CD4-positive, alpha-beta T cell treated with Interleukin-2 at 100 ng/mL for 4 hours (primary cell): ENCODE measurements around the gene NLRP9.

Source experiments
- DNase-seq: peaks from one replicate; pipeline ENCODE4 v3.0.0-alpha.2; 2020; ENCODE audit warnings: low spot score

NLRP9 gene

DNA sequence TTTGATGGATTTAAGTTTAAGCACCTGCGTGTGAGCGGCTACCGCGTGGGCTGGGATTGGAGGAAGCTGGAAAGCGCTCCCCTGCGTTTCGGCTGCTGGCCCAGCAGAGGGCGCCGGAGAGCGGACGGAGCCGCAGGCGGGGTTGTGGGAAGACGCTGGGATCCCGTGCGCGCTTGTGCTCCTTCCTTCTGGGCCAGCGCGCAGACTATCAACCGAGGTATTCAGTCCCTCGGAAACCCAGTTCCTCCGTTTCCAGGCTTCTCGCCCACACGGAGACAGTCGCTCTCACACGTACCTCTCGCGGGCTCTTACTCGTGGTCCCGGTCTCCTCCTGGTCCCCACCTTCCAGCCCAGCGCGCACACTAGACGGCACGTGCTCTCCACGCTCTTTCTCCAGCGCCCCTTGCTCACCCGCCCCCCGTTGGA is 34.4 kb downstream of the NLRP9 start:
- peak; percentile 31 for DNase-seq

DNA sequence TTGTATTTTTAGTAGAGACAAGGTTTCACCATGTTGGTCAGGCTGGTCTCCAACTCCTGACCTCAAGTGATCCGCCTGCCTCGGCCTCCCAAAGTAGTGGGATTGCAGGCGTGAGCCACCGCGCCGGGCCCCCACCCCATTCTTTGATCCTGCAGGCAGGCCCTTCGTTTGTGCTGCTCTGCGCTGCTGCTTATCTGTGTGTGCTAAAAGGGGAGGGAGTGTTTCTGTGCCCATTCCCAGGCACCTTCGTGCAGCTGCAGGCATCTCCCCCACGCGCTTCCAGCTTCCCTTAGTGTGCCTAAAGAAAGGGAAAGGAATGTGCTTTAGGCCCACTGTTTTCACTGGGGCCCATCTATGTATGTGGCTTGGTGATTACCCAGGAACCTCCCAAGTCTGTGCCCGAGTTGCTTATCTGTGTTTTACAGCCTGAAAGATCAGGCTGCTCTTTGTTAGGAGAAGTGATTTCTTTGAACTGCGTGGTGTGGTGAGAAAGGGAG is 36.0 kb downstream of the NLRP9 start:
- DNase-seq = no peak

DNA sequence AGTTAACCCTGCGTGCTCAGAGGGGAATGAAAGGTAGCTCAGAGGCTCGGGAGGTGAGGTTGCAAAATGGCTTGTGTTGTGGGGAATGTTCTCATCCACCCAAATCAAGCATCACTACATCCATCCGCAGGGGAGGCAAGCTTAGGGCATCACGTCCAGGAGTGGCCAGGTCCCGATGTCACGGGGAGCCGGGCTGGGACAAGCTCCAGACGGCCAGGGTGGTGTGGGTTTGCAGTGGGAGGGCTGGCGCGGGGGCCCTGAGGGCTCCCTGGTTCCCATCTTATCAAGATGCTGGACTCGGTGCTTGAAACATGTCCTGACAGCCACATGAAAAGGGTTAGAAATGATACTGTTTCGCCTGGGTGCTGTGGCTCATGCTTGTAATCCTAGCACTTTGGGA is 37.4 kb downstream of the NLRP9 start:
- DNase-seq = no peak

DNA sequence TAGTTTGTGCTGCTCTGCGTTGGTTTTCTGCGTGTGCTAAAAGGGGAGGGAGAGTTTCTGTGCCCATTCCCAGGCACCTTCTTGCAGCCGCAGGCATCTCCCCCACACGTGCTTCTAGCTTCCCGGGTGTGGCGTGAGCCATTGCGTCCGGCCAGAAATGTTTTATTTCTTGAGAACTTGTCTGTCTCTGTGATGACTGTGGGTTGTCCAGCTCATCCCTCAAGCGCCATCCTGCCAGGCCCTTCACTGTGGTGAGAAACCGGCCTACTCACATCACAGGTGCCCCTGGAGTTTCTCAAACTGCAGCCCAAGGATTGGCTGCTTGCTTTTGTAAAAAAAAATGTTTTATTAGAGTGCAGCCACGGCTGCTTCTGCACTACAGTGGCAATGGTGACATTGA is 39.0 kb downstream of the NLRP9 start:
- DNase-seq = no peak

DNA sequence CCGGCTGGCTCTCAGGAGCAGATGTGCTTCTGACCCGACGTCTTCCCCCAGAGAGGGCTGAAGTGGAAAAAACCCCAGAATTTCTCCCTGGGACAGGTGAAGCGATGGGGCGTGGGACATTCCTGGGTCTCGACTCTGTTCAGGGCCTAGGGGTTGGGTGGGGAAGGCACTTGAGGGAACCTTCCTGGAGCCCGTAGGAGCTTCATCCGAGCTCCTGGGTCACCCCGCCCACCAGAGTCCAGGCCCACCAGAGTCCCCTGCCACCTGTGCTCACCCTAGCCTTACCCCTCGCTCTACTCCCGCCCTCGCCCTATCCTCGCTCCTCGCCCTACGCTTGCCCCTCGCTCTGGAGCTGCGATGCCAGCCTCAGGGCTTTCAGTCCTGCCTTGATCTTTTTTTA is 39.9 kb downstream of the NLRP9 start:
- DNase-seq = no peak

DNA sequence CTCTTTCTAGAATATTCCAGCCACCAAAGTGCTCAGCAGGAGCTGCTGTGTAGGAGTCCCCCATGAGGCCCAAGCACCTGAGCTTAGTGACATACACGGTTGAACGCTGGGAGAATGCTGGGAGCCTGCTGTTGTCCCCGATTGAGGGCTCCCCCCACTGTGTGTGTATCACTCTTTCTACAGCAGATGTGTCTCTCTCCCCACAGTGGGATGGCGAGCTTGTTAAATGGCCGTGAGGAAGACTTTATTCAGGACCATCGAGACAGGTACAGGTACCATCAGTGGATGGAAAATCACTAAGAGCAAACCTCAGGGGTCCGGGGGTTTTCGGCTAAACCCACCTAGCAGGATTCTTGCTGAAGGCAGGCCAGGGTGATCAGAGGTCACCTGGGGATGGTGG is 40.5 kb downstream of the NLRP9 start:
- DNase-seq = no peak

DNA sequence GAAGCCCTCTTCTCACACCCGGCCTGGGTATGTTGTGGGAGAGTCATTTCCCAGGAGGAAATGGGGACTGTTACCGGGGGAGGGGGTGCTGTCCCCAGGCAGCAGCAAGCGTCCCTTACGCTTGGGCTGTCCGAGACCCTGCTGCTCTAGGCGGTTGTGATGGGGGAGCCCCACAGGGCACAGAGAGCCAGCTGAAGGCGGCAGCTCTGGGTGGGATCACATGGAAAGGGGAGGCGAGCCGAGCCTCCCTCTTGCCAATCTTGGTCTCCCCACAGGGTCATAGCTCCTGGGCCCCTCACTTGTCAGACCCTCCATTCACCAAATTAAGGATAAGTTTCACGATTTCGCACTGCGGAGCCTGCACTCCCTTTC is 41.1 kb downstream of the NLRP9 start:
- DNase-seq = no peak

DNA sequence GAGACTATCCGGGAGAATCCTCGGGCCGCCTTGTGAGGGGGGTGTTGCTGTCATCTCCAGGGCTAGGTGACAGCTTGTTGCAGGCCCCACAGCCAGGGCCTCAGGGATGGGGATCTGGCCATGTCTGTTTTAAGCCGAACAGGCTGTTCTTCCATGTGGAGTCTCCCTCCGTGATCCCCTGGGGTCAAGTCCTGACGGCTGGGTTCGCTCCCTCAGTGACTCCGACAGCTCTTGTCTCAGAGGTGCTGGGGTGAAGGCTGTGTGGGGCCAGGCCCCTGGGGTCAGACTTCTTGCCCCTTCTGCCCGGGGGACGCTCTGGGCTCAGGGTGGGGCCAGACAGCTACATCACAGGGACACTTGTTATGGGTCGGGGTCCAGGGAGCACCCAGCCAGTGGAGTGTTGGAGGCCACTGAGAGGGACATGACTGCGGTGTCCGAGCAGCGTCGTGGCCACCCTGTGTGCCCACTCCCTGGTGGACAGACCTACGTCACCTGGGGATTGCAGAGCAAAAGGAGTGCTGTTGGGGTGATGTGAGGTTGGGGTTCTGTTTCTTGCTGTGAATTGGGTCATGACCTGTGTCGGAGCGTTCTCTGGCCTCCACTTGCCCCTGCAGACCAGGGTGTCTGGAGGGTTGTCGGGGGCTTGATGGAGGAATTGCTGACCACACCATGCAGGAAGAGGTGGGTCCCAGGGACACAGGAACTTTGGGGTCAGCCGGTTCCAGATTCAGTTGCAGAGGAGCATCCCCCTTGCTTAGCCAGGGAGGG is 41.7 kb downstream of the NLRP9 start:
- DNase-seq = no peak

DNA sequence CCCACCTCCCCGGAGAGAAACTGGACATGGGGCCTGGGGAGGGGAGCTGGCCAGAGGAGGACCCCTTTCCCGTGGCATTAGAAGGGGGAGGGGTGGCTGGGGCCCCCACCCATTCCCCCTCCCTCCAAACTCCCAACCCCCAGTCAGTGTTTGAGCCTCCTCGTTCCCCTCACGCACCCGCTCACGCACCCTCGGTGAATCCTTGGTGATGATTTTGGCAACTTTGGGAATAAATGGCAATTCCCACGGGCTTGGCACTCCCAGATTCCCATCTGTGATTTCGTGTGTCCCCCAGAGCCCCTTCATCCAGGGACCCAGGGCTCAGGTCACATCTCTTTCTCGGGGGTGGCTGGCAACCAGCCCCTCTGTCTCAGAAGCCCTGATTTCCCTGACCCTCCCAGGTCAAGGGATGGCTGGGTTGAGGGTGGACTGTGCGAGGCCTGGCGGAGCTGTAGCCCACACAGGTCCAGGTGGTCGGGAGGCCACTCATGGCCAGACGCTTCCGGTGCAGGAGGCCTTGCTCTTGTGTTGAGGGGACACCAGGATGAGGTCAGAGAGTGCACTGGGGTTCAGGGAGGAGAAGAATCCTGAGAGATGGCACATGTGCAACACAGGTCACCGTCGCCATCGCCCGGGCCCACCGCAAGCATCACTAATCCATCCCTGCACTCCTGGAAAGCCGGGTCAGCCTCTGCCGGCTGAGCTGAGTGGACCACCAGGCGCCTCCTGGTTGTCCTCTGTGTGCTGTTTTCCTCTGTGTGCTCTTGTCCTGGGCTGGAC is 42.5 kb downstream of the NLRP9 start:
- DNase-seq = no peak

DNA sequence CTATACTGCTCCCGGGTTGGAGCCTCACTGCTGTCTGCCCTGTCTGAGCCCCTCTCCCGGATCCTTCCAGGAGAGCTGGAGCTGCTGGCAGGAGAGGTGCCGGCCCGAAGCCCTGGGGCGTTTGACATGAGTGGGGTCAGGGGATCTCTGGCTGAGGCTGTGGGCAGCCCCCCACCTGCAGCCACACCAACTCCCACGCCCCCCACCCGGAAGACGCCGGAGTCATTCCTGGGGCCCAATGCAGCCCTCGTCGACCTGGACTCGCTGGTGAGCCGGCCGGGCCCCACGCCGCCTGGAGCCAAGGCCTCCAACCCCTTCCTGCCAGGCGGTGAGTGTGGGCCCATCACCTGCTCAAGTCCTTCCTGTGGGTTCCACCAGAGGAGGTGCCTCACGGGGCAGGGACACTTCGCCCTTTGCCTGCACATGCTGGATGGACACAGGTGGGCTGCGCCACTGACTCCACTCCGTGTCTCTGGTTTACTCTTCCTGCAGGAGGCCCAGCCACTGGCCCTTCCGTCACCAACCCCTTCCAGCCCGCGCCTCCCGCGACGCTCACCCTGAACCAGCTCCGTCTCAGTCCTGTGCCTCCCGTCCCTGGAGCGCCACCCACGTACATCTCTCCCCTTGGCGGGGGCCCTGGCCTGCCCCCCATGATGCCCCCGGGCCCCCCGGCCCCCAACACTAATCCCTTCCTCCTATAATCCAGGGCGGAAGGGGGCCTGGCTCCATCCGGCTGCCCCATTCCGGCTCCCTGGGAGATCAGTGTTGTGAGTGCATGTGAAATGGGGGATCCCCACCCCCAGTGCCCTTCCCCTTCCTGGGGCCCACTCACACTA is 43.3 kb downstream of the NLRP9 start:
- DNase-seq = no peak

DNA sequence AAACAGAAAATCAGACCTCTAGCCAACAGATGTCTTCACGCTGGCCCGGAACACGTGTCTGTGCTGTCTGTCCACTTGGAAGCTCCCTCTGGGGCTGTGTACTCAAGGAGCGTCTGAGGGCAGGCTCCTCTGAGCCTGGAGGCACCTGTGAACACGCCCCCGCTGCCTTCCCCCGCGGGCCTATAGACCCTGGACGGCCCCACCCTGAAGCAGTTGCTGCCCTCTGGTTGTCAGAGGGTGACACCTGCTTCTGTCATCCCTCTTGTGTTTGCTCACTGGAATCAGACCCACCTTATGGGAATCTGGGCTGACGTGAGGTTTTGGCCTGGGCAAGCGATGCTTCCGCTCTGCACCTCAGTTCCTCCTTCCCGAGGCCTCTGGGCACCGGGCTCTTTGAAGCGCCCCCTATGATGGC is 44.0 kb downstream of the NLRP9 start:
- no peak for DNase-seq

DNA sequence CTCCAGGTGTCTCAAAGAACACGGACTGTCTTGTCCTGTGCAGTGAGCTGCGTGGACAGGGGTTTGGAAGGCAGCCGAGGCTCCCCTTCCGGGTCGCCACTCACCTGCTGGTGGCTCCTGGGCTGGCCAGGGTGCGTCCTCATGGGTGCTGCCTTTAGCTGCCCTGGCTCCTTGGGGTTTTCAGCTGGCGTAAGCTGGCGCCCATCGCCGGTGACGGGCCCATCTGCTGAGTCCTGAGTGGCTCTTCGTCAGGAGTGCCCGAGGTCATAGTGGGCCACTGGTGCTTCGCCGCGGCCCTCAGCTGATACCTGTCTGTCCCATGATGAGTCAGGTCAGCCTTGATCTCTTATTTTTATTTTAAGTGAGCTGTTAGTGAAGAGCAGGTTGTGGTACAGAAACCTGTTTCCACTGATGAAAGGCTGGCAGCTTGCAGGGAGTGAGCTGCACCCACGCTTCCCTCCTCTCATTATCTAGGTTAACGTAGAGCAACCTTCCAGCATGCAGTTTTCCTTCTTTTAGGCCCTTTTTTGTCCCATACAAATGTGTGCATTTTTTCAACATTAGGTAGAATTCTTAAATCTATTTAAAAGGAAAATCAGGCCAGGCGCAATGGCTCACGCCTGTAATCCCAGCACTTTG is 44.7 kb downstream of the NLRP9 start:
- no peak for DNase-seq

DNA sequence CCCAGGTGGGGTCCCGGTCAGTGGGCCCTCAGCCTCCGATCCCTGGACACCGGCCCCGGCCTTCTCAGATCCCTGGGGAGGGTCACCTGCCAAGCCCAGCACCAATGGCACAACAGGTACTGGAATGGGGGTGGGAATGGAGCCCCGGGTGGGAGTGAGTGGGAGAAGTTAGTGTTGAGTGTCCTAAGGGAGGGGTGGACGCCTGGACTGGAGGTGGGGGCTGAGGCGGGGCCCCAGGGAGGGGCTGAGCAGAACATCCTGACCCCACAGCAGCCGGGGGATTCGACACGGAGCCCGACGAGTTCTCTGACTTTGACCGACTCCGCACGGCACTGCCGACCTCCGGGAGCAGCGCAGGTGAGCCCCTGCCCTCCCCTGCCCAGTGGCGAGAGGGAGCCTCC is 45.5 kb downstream of the NLRP9 start:
- no peak for DNase-seq

DNA sequence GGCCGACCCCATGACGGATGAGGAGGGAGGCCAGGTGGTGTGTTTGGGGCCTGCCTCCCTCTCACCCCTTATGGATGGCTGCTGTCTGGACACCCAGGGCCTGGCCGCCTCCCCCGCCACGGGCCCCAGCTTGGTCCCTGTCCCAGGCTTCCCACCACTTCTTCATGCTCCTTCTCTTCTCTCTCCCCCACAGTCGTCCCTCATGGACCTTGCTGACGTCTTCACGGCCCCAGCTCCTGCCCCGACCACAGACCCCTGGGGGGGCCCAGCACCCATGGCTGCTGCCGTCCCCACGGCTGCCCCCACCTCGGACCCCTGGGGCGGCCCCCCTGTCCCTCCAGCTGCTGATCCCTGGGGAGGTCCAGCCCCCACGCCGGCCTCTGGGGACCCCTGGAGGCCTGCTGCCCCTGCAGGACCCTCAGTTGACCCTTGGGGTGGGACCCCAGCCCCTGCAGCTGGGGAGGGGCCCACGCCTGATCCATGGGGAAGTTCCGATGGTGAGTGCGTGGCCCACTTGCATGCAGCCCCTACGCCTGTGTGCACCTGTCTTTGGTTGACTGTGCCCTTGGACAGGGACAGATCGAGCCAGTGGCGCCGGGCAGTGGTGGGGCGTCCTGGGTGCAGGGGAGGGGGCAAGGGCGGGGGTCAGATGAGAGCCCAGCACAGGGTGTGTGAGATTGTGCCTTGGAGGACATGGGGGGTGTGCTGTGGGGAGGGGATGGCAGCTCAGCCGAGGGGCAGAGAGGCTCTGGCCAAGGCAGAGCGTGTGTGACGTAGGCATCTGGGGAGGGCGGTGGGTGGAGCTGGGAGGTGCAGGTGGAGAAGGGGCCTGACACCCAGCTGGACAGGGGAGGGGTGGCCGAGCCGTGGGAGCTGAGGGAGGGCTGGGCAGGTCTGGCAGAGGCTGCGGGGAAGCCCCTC is 46.4 kb downstream of the NLRP9 start:
- no peak for DNase-seq

DNA sequence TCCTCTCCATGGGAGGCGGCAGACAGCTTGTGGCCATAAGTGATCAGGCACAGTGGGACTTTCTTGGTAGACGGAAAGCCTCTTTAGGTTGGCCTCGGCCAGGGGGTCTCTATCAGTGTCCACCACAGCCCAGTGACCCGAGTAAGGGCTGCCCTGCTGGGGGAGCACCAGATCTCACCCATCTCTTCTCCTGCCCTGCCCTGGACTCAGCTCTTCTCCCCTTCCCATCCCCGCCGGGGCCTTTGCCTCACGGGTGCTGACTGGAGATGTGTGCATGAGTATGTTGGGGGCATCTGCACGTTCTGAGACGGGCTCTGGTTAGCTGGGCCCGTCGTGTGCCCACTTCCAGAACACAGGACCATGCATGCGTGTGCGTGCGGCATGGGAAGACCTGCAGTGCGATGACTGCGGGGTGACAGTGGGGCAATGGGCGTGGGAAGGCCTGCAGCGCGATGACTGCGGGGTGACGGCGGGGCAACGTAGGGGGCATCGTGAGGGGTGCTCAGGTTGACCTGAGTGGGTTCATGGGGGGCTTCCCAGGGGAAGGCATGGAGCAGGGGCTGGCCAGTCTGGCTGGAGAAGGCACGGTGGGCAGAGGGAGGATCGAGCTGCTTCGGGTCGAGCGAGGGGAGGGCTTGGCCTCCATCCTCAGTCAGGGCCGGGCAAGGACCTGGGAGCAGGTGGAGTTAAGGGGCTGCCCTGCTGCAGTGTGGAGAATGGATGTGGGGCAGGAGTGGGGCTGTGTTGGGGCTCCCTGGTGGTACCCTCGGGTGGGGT is 47.2 kb downstream of the NLRP9 start:
- no peak for DNase-seq

DNA sequence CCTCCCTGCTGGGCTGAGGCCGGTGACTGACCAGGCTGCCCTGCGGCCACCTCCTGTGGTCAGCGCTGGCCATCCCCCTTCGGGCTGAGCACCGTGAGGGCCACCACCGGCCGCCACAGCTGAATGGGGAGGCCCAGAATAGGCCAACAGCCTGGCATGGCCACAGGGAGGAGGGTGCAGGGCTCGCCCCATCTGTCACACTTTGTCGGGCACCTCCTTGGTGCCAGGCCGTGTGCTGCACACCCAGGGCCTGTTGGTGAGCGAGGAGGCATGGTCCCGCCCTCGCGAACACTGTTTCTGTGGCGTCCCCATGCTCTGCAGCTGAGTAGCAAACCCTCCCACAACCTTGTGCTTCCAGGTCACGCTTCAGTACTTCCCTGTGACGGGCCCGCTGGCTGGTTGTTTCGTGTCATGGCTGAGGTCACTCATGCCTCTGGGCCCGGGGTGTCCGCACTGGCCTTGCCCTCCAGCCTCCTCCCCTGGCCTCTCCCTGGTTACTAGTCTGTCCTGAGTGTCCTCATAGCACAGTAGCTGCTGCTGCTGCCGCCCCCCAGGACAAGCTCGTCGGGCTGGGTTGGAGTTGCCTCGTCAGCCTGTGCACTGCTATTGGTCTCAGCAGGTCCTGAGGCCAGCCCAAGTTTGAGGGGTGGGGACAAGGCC is 48.0 kb downstream of the NLRP9 start:
- no peak for DNase-seq

DNA sequence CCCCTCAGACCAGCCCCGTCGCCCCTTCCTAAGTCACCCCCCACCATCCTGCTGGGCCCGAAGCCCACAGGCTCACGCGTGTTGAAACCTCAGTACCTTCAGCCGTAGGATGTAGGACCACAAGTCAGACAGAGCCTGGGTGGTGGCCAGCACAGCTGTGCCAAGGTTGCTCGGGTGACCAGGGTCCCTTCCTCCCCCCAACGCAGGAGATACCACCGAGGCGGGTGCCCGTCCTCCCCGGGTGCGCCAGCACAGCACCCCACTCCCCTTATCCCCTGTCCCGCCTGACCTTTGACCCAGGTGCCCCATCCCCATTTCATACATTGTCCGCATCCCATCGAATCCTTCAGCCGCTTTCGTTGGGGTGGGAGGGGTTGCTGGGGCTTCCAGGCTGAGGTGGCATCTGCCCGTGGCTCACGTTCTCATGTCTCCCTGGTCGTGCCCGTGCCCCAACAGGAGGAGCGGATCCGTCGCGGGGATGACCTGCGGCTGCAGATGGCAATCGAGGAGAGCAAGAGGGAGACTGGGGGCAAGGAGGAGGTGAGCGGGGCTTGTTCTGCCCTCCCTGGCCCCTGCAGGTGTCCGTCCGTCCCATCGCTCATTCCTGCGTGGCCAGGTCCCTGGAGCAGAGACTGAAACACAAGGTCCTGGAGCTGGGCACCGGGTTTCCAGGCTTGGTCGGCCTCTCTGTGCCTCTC is 48.6 kb downstream of the NLRP9 start:
- DNase-seq = no peak

DNA sequence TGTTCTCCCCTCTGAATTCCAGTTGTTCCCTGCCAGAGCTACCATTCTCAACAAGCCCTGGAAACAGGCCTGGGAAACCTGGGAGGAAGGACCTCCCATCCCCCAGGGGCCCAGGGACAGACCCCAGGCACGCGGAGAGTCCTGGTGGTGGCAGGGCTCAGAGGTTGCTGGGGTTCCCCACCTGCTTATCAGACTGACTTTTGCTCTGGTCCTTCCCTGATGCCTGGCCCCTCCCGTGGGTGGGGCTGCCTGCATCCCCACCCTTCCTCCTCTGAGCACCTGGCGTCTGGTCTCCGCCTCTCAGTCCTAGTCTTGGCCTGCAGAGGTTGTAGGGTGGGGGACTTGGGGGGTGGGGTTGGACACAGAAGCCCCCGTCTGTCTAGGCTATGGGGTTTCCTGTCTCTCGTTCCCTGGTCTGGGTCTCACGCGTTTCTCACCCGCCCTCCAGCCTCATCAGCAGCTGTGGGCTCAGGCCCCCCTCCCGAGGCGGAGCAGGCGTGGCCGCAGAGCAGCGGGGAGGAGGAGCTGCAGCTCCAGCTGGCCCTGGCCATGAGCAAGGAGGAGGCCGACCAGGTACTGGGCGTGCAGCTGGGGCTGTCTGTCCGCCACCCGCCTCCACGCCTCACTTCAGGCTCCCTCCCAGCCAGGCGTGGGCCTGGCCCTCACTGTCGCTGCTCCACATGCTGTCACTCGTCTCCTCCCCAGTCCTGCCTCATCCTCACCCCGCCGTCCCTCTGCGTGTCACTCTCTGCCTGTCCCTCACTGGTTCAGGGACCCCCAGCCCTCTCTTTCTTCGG is 49.6 kb downstream of the NLRP9 start:
- no peak for DNase-seq
